Measurements from ENCODE around the gene CFD.
A peak's percentile ranks its signal among the peaks of the same experiment; 100 is the strongest.
"Not testable (repeated sequence)": the region's sequence is repeated elsewhere in the genome, so short reads cannot be mapped to it uniquely, and the experiment has no call there.

CFD gene

DNA sequence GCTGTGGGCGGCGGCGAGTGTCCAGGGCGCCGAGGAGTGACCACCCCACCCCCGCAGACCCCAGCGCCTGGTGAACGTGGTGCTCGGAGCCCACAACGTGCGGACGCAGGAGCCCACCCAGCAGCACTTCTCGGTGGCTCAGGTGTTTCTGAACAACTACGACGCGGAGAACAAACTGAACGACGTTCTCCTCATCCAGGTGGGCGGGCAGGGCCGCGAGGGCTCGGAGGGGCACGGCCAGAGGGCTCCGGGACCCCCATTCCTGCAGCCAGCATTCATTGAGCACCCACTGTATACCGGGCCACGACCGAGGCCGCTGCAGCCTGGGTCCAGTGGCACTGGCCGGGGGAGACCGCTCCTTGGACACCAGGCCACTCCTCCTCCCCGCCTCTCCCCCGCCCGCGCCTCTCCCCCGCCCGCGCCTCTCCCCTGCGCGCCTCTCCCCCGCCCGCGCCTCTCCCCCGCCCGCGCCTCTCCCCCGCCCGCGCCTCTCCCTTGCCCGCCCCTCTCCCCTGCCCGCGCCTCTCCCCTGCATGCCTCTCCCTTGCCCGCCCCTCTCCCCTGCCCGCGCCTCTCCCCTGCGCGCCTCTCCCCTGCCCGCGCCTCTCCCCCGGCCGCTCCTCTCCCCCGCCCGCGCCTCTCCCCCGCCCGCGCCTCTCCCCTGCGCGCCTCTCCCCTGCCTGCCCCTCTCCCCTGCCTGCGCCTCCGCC is 15.5 kb upstream of the CFD start:
- H3K4me3 ChIP-seq (replicated peaks; ENCODE audit: insufficient read depth, low read length), result peak overlapping the region; percentile 68
- H3K27me3 ChIP-seq (ENCODE audit: insufficient read depth, poor library complexity, severe bottlenecking), result no peaks in the 10 kb centered on the region
- peak overlapping the region; percentile 74 for H3K27ac ChIP-seq (replicated peaks)
- DNase-seq (ENCODE audit: low read depth in 1 of 2, low spot score in 1 of 2), result peak in 1 of 2 experiments; percentile 63
- TF ChIP-seq SPI1 (IDR thresholded peaks at IDR 0.05; ENCODE audit: borderline replicate concordance, low read depth) (no peak), GABPA (IDR thresholded peaks at IDR 0.05; ENCODE audit: low read depth) (no peak), POLR2AphosphoS5 (IDR thresholded peaks at IDR 0.05; ENCODE audit: low read depth) (peak; percentile 60; the same call in 1 of the 2 replicates)
- TF ChIP-seq, protein P1, sequence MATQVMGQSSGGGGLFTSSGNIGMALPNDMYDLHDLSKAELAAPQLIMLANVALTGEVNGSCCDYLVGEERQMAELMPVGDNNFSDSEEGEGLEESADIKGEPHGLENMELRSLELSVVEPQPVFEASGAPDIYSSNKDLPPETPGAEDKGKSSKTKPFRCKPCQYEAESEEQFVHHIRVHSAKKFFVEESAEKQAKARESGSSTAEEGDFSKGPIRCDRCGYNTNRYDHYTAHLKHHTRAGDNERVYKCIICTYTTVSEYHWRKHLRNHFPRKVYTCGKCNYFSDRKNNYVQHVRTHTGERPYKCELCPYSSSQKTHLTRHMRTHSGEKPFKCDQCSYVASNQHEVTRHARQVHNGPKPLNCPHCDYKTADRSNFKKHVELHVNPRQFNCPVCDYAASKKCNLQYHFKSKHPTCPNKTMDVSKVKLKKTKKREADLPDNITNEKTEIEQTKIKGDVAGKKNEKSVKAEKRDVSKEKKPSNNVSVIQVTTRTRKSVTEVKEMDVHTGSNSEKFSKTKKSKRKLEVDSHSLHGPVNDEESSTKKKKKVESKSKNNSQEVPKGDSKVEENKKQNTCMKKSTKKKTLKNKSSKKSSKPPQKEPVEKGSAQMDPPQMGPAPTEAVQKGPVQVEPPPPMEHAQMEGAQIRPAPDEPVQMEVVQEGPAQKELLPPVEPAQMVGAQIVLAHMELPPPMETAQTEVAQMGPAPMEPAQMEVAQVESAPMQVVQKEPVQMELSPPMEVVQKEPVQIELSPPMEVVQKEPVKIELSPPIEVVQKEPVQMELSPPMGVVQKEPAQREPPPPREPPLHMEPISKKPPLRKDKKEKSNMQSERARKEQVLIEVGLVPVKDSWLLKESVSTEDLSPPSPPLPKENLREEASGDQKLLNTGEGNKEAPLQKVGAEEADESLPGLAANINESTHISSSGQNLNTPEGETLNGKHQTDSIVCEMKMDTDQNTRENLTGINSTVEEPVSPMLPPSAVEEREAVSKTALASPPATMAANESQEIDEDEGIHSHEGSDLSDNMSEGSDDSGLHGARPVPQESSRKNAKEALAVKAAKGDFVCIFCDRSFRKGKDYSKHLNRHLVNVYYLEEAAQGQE (IDR thresholded peaks at IDR 0.05; ENCODE audit: insufficient replicate concordance, low read depth), result no peak
- TF ChIP-seq, protein P2, sequence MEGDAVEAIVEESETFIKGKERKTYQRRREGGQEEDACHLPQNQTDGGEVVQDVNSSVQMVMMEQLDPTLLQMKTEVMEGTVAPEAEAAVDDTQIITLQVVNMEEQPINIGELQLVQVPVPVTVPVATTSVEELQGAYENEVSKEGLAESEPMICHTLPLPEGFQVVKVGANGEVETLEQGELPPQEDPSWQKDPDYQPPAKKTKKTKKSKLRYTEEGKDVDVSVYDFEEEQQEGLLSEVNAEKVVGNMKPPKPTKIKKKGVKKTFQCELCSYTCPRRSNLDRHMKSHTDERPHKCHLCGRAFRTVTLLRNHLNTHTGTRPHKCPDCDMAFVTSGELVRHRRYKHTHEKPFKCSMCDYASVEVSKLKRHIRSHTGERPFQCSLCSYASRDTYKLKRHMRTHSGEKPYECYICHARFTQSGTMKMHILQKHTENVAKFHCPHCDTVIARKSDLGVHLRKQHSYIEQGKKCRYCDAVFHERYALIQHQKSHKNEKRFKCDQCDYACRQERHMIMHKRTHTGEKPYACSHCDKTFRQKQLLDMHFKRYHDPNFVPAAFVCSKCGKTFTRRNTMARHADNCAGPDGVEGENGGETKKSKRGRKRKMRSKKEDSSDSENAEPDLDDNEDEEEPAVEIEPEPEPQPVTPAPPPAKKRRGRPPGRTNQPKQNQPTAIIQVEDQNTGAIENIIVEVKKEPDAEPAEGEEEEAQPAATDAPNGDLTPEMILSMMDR (IDR thresholded peaks at IDR 0.05; ENCODE audit: insufficient read depth, low read length), result no peak

DNA sequence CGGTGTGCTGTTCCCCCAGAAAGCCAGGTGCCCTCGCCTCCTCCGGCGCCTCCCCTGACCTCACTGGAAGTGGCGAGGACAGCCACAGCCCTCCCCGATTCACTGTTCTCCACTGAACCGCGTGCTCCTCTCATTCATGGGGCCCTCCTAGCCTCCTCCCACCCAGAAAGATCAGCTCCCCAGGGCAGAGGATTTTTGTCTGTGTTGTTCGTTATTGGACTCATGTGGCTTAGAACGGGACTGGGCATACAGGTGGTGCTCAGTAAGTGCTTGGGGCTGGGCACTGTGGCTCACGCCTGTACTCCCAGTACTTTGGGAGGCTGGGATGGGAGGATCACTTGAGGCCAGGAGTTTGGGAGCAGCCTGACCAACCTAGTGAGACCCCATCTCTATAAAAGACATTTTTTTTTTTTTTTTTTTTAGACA is 14.9 kb upstream of the CFD start:
- H3K27me3 ChIP-seq (ENCODE audit: insufficient read depth, poor library complexity, severe bottlenecking), result no peaks in the 10 kb centered on the region
- peak overlapping the region; percentile 67 for H3K27ac ChIP-seq (replicated peaks)
- H3K4me3 ChIP-seq (replicated peaks; ENCODE audit: insufficient read depth, low read length), result peak overlapping the region; percentile 45
- peak; percentile 55 for TF ChIP-seq POLR2AphosphoS5 (IDR thresholded peaks at IDR 0.05; ENCODE audit: low read depth)
- TF ChIP-seq SPI1 (IDR thresholded peaks at IDR 0.05; ENCODE audit: borderline replicate concordance, low read depth), result no peak
- DNase-seq (ENCODE audit: low read depth in 1 of 2, low spot score in 1 of 2), result no peak

DNA sequence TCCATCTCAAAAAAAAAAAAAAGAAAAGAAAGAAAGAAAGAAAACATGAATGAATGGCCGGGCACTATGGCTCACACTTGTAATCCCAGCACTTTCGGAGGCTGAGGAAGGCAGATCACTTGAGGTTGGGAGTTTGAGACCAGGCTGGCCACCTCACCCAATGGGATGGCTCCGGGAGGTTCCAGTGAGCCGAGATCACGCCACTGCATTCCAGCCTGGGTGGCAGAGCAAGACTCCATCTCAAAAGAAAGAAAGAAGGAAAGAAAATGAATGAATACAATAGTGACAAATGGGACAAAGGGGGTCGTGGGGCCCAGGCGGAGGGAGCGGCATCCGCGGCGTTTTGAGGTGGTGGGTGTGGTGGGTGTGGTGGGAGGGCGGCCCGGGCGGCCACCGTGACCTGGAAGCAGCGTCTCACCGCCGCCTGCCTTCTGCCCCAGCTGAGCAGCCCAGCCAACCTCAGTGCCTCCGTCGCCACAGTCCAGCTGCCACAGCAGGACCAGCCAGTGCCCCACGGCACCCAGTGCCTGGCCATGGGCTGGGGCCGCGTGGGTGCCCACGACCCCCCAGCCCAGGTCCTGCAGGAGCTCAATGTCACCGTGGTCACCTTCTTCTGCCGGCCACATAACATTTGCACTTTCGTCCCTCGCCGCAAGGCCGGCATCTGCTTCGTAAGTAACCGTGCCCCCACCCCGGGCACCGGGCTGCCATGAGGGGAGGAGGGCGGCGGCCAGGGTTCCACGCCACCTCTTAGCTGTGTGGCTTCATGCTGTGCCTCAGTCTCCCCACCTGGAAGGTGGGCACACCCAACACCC is 13.6 kb upstream of the CFD start:
- TF ChIP-seq GABPA (IDR thresholded peaks at IDR 0.05; ENCODE audit: low read depth) (no peak), POLR2AphosphoS5 (IDR thresholded peaks at IDR 0.05; ENCODE audit: low read depth) (peak; percentile 88)
- DNase-seq (ENCODE audit: low read depth in 1 of 2, low spot score in 1 of 2), result no peak
- Histone ChIP-seq H3K27ac (replicated peaks) (peak overlapping the region; percentile 15; the same call in 1 of the 2 replicates), H3K4me3 (replicated peaks; ENCODE audit: insufficient read depth, low read length) (no peak overlapping the region; the same call in 1 of the 2 replicates), H3K27me3 (ENCODE audit: insufficient read depth, poor library complexity, severe bottlenecking) (no peaks in the 10 kb centered on the region)

DNA sequence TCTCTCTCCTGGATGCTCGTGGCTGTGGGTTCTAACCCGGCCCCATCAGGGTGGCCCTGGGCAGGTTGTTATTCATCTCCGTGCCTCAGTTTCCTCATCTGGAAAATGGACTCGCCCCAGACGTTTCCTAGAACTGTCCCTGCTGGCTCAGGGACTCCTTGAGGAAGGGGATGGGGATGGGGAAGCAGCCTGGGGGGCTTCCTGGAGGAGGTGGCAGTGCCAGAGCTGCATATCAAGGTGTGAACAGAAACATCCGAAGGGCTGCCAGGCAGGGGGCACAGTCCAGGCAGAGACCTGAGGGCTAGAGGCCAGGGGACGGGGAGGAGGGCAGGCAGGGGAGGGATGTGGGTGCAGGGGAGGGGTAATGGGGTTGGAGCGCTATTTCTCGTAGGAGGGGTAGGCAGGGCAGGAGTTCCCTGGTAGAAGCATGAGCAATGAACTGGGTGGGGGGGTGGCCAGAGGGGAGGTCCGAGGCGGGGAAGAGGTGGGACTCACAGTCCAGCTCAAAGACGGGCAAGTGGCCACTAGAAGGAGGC is 11.0 kb upstream of the CFD start:
- no peak overlapping the region for H3K4me3 ChIP-seq (replicated peaks; ENCODE audit: insufficient read depth, low read length)
- TF ChIP-seq GABPA (IDR thresholded peaks at IDR 0.05; ENCODE audit: low read depth) (no peak), POLR2AphosphoS5 (IDR thresholded peaks at IDR 0.05; ENCODE audit: low read depth) (peak; percentile 97)
- TF ChIP-seq, protein P2 (IDR thresholded peaks at IDR 0.05; ENCODE audit: insufficient read depth, low read length), result no peak
- peak in 1 of 2 experiments; percentile 73 for DNase-seq (ENCODE audit: low read depth in 1 of 2, low spot score in 1 of 2)
- no peaks in the 10 kb centered on the region for H3K27me3 ChIP-seq (ENCODE audit: insufficient read depth, poor library complexity, severe bottlenecking)
- H3K27ac ChIP-seq (replicated peaks), result 0 out of 2 replicates have a peak overlapping the region, but pooled peaks have one; percentile 6

DNA sequence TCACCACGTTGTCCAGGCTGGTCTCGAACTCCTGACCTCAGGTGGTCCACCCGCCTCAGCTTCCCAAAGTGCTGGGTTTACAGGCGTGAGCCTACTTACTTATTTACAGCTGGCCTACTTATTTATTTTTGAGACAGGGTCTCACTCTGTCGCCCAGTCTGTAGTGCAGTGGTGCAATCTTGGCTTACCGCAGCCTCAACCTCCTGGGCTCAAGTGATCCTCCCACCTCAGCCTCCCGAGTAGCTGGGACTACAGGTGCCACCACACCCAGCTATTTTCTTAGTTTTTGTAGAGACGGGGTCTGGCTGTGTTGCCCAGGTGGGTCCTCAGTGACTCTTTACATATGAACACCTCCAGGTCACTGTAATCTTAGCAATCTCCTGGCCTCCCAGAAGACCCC is 10.3 kb upstream of the CFD start:
- DNase-seq (ENCODE audit: low read depth in 1 of 2, low spot score in 1 of 2); H3K4me3 ChIP-seq (replicated peaks; ENCODE audit: insufficient read depth, low read length); H3K27me3 ChIP-seq (ENCODE audit: insufficient read depth, poor library complexity, severe bottlenecking); H3K27ac ChIP-seq (replicated peaks): not testable (repeated sequence)
